Thyroid gland (tissue), 4 donors: ENCODE measurements around the gene ANKRD39.

Experiments
- POLR2A ChIP-seq, 2 donors: fragments of 450-650 bp; IDR thresholded peaks; one replicate each; pipeline ENCODE4 v1.6.1; 2017; ENCODE audit warnings: antibody characterized with exemption in 2 of 2, mild to moderate bottlenecking in 2 of 2, moderate library complexity in 1 of 2
- TF ChIP-seq, protein P1 (sequence below), 6 experiments: fragments of 200-600 bp in 3 of 6; fragments of 450-650 bp in 3 of 6; sonication (generic) in 3 of 6; IDR thresholded peaks; one replicate each; pipeline ENCODE4 v1.5.1; 2016 to 2019; ENCODE audit warnings: antibody characterized with exemption in 6 of 6, mild to moderate bottlenecking in 2 of 6, inconsistent platforms in 1 of 6, moderate library complexity in 1 of 6

DNA sequence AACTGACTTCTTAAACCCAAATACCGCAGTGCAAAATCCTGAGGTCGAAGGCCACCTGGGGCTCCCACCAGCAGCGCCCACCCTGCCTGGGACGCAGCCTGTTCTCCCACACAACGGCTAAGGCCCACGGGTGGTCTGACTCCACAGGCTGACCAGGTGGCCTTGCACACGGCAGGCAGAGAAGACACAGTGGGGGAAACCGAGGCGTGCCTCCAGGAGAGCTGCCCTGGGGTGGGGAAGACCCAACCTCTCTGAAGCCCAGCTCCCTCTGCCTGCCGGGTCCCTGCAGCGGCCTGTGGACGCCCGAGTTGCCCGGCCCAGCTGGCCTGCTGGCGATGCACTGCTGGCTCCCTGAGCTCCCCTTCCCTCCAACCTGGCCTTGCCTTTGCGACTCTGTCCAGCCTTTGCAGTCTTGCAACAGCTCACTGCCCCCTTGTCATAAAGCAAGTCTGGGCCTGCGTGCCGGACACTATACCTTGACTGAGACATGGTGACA is 21.8 kb upstream of the ANKRD39 start:
- TF ChIP-seq POLR2A (IDR thresholded peaks at IDR 0.05) = no peak
- TF ChIP-seq, protein P1, sequence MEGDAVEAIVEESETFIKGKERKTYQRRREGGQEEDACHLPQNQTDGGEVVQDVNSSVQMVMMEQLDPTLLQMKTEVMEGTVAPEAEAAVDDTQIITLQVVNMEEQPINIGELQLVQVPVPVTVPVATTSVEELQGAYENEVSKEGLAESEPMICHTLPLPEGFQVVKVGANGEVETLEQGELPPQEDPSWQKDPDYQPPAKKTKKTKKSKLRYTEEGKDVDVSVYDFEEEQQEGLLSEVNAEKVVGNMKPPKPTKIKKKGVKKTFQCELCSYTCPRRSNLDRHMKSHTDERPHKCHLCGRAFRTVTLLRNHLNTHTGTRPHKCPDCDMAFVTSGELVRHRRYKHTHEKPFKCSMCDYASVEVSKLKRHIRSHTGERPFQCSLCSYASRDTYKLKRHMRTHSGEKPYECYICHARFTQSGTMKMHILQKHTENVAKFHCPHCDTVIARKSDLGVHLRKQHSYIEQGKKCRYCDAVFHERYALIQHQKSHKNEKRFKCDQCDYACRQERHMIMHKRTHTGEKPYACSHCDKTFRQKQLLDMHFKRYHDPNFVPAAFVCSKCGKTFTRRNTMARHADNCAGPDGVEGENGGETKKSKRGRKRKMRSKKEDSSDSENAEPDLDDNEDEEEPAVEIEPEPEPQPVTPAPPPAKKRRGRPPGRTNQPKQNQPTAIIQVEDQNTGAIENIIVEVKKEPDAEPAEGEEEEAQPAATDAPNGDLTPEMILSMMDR (IDR thresholded peaks at IDR 0.05) = no peak
